Psoas muscle (tissue), 8 donors: Measurements from ENCODE around the gene NFIB. TPM values are rescaled to one million over a fixed set of nuclear protein-coding genes. Genes with fewer than 3 reads are reported as not detected.
A peak's percentile ranks its signal among the peaks of the same experiment; 100 is the strongest.

ENCODE experiments used
- ATAC-seq, 4 donors: fragments of 200-7000 bp; cut with Tn5 transposase; one replicate each; pipeline ENCODE4 v1.9.1; 2020; ENCODE audit warnings: moderate library complexity in 3 of 4, mild to moderate bottlenecking in 2 of 4
- DNase-seq, 2 donors: peaks; one replicate each; pipeline ENCODE4 v3.0.0-alpha.2; 2020
- H3K27ac ChIP-seq: fragments of 200-600 bp; one replicate; pipeline ENCODE4 v1.8.0; 2022
- H3K27me3 ChIP-seq, 3 donors: fragments of 200-600 bp in 1 of 3; one replicate each; pipeline versions ENCODE4 v1.6.1 to v1.8.0; 2013 to 2022; ENCODE audit warnings: low read length in 2 of 3, mild to moderate bottlenecking in 2 of 3, moderate library complexity in 1 of 3; ENCODE audit not compliant: insufficient read depth in 3 of 3
- H3K36me3 ChIP-seq, 2 donors: fragments of 200-600 bp in 1 of 2; one replicate each; pipeline versions ENCODE4 v1.6.1 to v1.8.0; 2013 to 2022; ENCODE audit warnings: low read depth in 1 of 2, mild to moderate bottlenecking in 1 of 2, moderate library complexity in 1 of 2; ENCODE audit not compliant: insufficient read depth in 1 of 2
- H3K4me1 ChIP-seq: fragments of 200-600 bp; one replicate; pipeline ENCODE4 v1.8.0; 2022
- H3K4me3 ChIP-seq: fragments of 200-600 bp; one replicate; pipeline ENCODE4 v1.8.0; 2022; ENCODE audit warnings: mild to moderate bottlenecking
- H3K9me3 ChIP-seq: fragments of 200-600 bp; one replicate; pipeline ENCODE4 v1.8.0; 2022
- WGBS, 3 donors: extraction: QIAGEN DNeasy Blood & Tissue Kit; methylation state at CpG; one replicate each; pipeline versions ENCODE4 v1.1.6 to v1.1.7; 2013; 5-methylcytosine and 5-hydroxymethylcytosine counted together
- intact Hi-C, 2 donors: fragments of 100-400 bp; cut with DNase I; formaldehyde crosslinking; loops; one replicate each; pipeline versions ENCODE4 v1.11.0 to v1.14.2; 2022
- polyA plus RNA-seq, 3 donors: library from polyadenylated mRNA; stranded (reverse); fragments of 200-250 nt; gene quantifications; one replicate each; pipeline ENCODE4 v1.2.3, GENCODE V29; 2013
- total RNA-seq, 4 donors: library from RNA; stranded (reverse); fragmentation: NEBNext Ultra II Directional in 2 of 4; extraction: Animal tissue kit (Norgen Biotek cat#: 25700) in 2 of 4; gene quantifications; one replicate each; pipeline versions ENCODE4 v1.2.1 to v1.2.4, GENCODE V29; 2021 to 2023
- TF ChIP-seq, protein P1 (sequence below): fragments of 200-600 bp; IDR thresholded peaks from one replicate; pipeline ENCODE4 v1.8.0; 2022; ENCODE audit warnings: antibody characterized with exemption
- donor health status: healthy with polysubstance abuse.
- donor health status: DM: no; HTN: no; CAD: no; lungs with moderate emphysema.
- donor health status: Bipolar disorder and iron deficiency.
- donor health status: healthy.
- donor health status: DM: yes; HTN: yes; CAD: no.
- donor health status: DM: no; HTN: no; CAD: no.
- donor health status: DM: no; HTN: no; CAD: no.
- donor health status: DM: yes; HTN: yes; CAD: no.

The NFIB gene
- total and polyA plus RNA-seq, 7 donors: 5.8 to 65.1 (median 35.0) TPM

DNA sequence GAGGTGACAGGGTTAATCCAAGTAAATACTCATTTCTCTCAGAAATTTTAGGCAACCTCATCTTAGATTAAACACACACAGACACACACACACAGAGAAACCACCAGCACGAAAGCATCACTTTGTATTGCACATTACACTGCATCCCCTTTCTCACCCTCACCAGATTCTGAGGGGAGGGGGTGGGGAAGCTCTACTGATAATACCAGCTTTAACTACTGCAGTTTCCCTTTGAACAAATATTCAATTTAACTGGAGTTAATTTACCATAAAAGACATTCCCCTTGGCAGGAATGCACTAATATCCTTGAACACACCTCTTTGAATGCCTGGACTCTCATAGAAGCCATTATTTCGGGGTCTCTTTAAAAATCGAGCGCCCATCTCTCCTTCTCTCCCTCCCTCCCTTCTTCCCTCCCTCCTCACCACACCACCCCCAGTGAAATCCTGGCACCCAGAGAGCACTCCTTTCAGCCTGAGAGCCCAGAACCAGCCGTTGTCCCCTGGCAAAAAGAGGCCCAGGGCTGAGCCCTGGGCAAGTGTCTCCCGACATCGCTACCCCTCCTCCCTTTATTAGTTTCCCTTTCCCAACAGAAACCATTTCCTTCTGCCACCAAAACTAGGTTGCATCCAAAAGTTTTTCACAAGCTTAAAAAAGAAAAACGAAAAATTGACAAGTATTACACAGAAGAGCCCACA lies 2.8 kb upstream of the NFIB start:
- WGBS, 3 donors: 3 to 12% (median 10%) methylated on average over 8 of the region's 8 CpGs
- Histone ChIP-seq H3K4me3 (peak overlapping the region; percentile 93), H3K9me3 (no peaks in the 10 kb centered on the region), H3K27ac (peak overlapping the region; percentile 99), H3K4me1 (peaks cover 36% of the 10 kb centered on the region), H3K27me3 (no peaks in the 10 kb centered on the region), H3K36me3 (no peaks in the 10 kb centered on the region)
- TF ChIP-seq, protein P1, sequence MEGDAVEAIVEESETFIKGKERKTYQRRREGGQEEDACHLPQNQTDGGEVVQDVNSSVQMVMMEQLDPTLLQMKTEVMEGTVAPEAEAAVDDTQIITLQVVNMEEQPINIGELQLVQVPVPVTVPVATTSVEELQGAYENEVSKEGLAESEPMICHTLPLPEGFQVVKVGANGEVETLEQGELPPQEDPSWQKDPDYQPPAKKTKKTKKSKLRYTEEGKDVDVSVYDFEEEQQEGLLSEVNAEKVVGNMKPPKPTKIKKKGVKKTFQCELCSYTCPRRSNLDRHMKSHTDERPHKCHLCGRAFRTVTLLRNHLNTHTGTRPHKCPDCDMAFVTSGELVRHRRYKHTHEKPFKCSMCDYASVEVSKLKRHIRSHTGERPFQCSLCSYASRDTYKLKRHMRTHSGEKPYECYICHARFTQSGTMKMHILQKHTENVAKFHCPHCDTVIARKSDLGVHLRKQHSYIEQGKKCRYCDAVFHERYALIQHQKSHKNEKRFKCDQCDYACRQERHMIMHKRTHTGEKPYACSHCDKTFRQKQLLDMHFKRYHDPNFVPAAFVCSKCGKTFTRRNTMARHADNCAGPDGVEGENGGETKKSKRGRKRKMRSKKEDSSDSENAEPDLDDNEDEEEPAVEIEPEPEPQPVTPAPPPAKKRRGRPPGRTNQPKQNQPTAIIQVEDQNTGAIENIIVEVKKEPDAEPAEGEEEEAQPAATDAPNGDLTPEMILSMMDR: no peak
- DNase-seq: peak in 1 of 2 donors; percentile 52
- intact Hi-C loops: loop anchor here (5.0 to 10.0 kb wide), 3 partner anchors 36 to 1172 kb away; no protein-coding TSS in a partner anchor
- no peak for ATAC-seq

DNA sequence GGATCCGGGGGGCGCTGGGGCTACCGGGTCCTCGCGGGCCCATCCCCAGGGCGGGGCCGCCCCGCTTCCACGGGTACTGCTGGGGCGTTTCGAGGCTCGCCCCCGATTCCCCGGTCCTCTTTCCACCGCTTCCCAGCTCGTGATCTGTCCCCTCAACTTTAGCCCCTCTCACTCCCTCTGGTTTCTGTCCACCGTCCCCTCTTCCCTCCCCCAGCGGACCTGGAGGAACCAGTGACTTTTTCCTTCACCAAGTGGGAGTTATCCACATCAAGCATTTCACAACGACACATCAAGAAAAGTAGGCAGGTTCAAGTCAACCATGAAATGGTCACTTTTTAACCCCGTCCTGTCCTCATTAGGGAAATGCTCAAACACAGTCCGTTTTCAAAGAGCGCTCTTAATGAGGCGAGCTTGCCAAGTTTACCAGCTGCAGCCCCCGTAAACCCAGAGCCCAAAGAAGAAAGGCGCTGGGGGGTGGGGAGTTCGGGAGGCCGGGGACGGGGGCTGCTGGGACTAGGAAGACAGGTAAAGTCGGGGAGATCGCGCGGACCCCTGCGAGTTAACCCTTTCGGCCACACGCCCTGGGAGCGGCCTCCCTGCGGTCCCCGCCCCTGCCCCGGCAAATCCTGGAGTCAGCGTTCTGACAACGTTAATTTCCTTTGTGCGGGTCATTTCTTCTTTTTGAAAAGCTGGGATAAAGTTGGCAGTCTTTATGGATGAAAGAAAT lies 2.1 kb upstream of the NFIB start:
- Histone ChIP-seq H3K4me3 (peak overlapping the region; percentile 93), H3K4me1 (peaks cover 35% of the 10 kb centered on the region), H3K27me3 (no peaks in the 10 kb centered on the region), H3K27ac (peak overlapping the region; percentile 99), H3K36me3 (no peaks in the 10 kb centered on the region), H3K9me3 (no peaks in the 10 kb centered on the region)
- WGBS, 3 donors: 1 to 3% (median 2%) methylated on average over 30 to 42 of the region's 42 CpGs
- intact Hi-C loops: loop anchor here (5.0 to 10.0 kb wide), 3 partner anchors 36 to 1171 kb away; no protein-coding TSS in a partner anchor
- DNase-seq (peak; percentile 30 to 65), ATAC-seq (peak; percentile 2 to 26 (median 4))
- TF ChIP-seq, protein P1: no peak

DNA sequence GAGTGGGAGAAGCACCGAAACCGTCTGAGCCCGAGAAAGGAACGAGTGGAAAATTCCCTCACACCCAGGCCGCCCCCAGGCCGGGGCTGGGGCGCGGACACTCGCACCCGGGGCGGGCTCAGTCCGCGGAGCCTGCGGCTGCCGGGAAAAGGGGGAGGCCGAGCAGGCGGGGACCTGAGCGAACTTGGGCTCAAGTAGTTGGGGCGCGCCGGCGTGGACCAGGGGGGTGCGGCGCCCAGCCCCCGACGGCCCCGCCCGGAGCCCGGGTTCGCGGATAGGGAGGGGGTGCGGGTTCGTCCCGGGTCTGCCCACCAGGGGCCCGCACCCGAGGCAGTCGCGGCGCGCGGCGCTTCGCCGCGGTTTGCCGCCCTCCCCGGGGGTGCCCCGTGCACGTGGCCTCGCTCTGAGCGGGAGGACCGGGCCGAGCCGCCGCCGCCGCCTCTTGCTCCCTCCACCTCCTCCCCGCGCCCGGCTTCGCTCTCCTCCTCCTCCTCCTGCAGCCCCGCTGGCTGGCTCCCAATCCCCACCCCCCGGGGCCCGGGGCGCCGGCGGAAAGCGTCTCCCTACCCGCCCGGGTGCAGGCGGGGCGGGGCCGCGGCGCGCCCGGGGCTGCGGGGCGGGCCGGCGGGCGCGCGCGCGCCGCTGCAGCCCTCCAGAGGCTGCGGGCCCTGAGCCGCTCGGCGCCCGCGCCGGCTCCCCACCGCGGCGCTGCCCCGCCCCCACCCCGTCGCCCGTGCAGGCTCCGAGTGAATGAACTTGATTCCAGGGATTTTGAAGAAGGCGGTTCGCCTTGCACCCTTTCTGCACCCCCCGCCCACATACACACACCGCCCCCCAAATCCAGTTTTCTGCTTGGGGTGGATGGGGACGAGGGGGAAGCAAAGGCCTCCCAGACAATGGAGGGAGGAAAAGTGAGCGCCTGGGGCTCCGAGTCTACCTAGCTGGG lies 1.3 kb upstream of the NFIB start:
- intact Hi-C loops: loop anchor here (5.0 to 10.0 kb wide), 3 partner anchors 37 to 1170 kb away; no protein-coding TSS in a partner anchor
- peak; percentile 65 to 82 (median 74) for ATAC-seq
- Histone ChIP-seq H3K27ac (peak overlapping the region; percentile 99), H3K4me3 (peak overlapping the region; percentile 93), H3K27me3 (no peaks in the 10 kb centered on the region), H3K36me3 (no peaks in the 10 kb centered on the region), H3K4me1 (peaks cover 35% of the 10 kb centered on the region), H3K9me3 (no peaks in the 10 kb centered on the region)
- WGBS, 3 donors: 0 to 1% (median 0%) methylated on average over 39 to 109 of the region's 109 CpGs
- TF ChIP-seq, protein P1: peak; percentile 5
- DNase-seq: peak; percentile 96 to 98

DNA sequence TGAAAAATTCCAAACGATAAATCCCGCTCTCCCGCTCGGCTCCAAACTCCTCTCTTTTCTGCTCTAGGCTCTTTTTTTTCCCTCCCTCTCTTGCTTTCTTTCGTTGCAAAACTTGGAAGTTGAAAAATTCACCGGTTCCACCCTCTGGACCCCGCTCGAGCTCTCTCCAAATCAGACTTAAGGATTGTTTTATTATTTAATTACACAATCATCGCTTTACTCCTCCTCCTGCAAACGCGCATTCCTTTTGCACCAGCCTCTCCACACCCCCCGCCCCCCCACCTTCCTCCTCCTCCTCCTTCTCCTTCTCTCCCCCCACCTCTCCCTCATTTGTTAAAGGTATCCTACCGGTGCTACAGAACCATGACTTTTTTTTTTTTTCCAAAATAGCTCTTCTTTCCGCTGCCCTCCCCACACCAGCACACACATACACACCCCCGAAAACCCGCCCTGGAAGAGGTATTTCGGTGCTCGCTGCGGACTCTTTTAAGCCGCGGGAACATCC lies 535 bp upstream of the NFIB start:
- Histone ChIP-seq H3K4me3 (peak overlapping the region; percentile 93), H3K36me3 (no peaks in the 10 kb centered on the region), H3K9me3 (no peaks in the 10 kb centered on the region), H3K4me1 (peaks cover 34% of the 10 kb centered on the region), H3K27me3 (no peaks in the 10 kb centered on the region), H3K27ac (peak overlapping the region; percentile 99)
- peak; percentile 82 to 85 for DNase-seq
- TF ChIP-seq, protein P1: no peak
- intact Hi-C loops: loop anchor here (10.0 kb wide), 2 partner anchors 280 to 1170 kb away; no protein-coding TSS in a partner anchor
- 1% methylated on average over 20 to 21 of the region's 21 CpGs for WGBS, 3 donors
- peak; percentile 50 to 67 (median 54) for ATAC-seq
